ENCODE results near the gene FKBP3. TPM values are rescaled to one million over a fixed set of nuclear protein-coding genes. Genes with fewer than 3 reads are reported as not detected.
A peak's percentile ranks its signal among the peaks of the same experiment; 100 is the strongest.

Gene FKBP3
- total and polyA plus RNA-seq, 2 of the 13 experiments (the other 11 are each of a cell fraction or from before 2014, with no cell fraction given): 57.0 to 87.6 TPM

DNA sequence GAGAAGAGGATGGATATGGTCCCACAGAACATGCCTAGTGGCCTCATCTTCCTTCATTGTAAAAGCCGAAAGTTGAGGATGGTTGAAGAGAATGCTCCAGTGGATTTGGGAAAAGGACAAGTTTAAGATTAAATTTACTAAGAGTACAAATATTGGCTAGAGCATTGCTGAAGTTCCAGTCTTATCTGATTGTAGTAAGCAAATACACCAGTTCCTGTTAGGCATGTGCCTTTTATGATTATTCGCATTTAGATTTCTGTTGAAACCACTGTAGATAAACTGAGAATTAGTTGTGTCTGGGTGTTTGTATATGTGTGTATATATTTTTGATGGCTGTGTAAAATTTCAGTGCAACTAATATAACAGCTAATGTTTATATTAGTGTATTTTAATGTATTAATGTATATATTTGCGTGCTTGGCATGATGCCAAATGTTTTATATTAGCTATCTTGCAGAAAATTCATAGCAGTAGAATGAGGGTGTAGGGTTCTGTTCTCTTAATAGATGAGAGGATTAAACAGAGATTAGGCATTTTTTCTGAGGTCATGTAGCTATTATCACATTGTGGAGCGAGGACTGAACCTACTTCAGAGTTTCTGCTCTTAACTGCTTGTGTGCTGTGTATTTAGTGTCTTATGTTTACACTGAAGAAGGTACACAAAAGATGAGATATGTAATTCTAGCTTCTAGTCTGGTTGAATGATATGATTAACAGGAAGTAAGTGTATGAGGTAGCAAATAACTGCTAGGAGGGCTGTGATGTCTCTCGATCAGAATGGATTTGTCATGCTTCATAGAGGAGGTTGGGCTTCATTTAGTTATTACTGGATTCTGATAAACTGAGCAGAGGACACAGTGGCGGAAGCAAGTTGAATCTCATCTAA is 21.1 kb downstream of the FKBP3 start (continued):
- TF ChIP-seq, protein P1, sequence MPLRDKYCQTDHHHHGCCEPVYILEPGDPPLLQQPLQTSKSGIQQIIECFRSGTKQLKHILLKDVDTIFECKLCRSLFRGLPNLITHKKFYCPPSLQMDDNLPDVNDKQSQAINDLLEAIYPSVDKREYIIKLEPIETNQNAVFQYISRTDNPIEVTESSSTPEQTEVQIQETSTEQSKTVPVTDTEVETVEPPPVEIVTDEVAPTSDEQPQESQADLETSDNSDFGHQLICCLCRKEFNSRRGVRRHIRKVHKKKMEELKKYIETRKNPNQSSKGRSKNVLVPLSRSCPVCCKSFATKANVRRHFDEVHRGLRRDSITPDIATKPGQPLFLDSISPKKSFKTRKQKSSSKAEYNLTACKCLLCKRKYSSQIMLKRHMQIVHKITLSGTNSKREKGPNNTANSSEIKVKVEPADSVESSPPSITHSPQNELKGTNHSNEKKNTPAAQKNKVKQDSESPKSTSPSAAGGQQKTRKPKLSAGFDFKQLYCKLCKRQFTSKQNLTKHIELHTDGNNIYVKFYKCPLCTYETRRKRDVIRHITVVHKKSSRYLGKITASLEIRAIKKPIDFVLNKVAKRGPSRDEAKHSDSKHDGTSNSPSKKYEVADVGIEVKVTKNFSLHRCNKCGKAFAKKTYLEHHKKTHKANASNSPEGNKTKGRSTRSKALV (CRISPR knock-in tag; IDR thresholded peaks at IDR 0.05): no peak
- no peak for TF ChIP-seq MAFF (IDR thresholded peaks at IDR 0.05; ENCODE audit: low read depth, low read length)
- TF ChIP-seq HMG20A (CRISPR knock-in tag; IDR thresholded peaks at IDR 0.05; ENCODE audit: borderline replicate concordance): 0 out of 2 replicates have a peak, but pooled peaks have one; percentile 12
- TF ChIP-seq CCAR2 (optimal IDR thresholded peaks at IDR 0.05; ENCODE audit: low read depth, low read length): no peak
- TF ChIP-seq RFXANK (CRISPR knock-in tag; IDR thresholded peaks at IDR 0.05): no peak
- TF ChIP-seq, protein P2, sequence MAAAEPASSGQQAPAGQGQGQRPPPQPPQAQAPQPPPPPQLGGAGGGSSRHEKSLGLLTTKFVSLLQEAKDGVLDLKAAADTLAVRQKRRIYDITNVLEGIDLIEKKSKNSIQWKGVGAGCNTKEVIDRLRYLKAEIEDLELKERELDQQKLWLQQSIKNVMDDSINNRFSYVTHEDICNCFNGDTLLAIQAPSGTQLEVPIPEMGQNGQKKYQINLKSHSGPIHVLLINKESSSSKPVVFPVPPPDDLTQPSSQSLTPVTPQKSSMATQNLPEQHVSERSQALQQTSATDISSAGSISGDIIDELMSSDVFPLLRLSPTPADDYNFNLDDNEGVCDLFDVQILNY (CRISPR knock-in tag; conservative IDR thresholded peaks at IDR 0.05): no peak
- TF ChIP-seq KLF15 (CRISPR knock-in tag; IDR thresholded peaks at IDR 0.05; ENCODE audit: borderline replicate concordance): no peak
- TF ChIP-seq NR2F2 (IDR thresholded peaks at IDR 0.05; ENCODE audit: borderline replicate concordance, low read depth): no peak
- no peak for TF ChIP-seq YEATS4 (CRISPR knock-in tag; IDR thresholded peaks at IDR 0.05; ENCODE audit: borderline replicate concordance)
- TF ChIP-seq FOXP1 (IDR thresholded peaks at IDR 0.05): no peak
- TF ChIP-seq FOXP1 (CRISPR knock-in tag; IDR thresholded peaks at IDR 0.05): peak; percentile 39
- TF ChIP-seq, protein P3, sequence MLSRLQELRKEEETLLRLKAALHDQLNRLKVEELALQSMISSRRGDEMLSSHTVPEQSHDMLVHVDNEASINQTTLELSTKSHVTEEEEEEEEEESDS (CRISPR knock-in tag; IDR thresholded peaks at IDR 0.05; ENCODE audit: borderline replicate concordance): no peak
- no peak for TF ChIP-seq ZNF331 (CRISPR knock-in tag; IDR thresholded peaks at IDR 0.05)
- TF ChIP-seq RBM22 (optimal IDR thresholded peaks at IDR 0.05; ENCODE audit: low read length): peak; percentile 37
- TF ChIP-seq HMGXB3 (CRISPR knock-in tag; IDR thresholded peaks at IDR 0.05; ENCODE audit: borderline replicate concordance): no peak
- TF ChIP-seq, protein P4, sequence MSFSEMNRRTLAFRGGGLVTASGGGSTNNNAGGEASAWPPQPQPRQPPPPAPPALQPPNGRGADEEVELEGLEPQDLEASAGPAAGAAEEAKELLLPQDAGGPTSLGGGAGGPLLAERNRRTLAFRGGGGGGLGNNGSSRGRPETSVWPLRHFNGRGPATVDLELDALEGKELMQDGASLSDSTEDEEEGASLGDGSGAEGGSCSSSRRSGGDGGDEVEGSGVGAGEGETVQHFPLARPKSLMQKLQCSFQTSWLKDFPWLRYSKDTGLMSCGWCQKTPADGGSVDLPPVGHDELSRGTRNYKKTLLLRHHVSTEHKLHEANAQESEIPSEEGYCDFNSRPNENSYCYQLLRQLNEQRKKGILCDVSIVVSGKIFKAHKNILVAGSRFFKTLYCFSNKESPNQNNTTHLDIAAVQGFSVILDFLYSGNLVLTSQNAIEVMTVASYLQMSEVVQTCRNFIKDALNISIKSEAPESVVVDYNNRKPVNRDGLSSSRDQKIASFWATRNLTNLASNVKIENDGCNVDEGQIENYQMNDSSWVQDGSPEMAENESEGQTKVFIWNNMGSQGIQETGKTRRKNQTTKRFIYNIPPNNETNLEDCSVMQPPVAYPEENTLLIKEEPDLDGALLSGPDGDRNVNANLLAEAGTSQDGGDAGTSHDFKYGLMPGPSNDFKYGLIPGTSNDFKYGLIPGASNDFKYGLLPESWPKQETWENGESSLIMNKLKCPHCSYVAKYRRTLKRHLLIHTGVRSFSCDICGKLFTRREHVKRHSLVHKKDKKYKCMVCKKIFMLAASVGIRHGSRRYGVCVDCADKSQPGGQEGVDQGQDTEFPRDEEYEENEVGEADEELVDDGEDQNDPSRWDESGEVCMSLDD (CRISPR knock-in tag; IDR thresholded peaks at IDR 0.05; ENCODE audit: borderline replicate concordance): no peak
- peak; percentile 32; the same call in 1 of the 2 replicates for TF ChIP-seq ZSCAN9 (CRISPR knock-in tag; IDR thresholded peaks at IDR 0.05; ENCODE audit: borderline replicate concordance)
- no peak for TF ChIP-seq ZFP36L2 (CRISPR knock-in tag; IDR thresholded peaks at IDR 0.05)
